HCT116 (cell line): ENCODE data around the gene CDH26. TPM values are rescaled to one million over a fixed set of nuclear protein-coding genes. Genes with fewer than 3 reads are reported as not detected.

Source experiments
- ATAC-seq: fragments of 200-7000 bp; cut with Tn5 transposase; 2 replicates; pipeline ENCODE4 v1.9.1; 2020; ENCODE audit warnings: mild to moderate bottlenecking, moderate library complexity
- BruUV-seq: library from RNA; stranded (reverse); fragments of 400-500 nt; replicated peaks from 2 replicates; lab custom pipeline; 2021; lab: Mats Ljungman, UMichigan
- CTCF ChIA-PET: fragments of 300-600 bp; sonication (Branson Sonifier 250); formaldehyde crosslinking; loops from one replicate; lab custom pipeline; 2021; ENCODE audit warnings: antibody characterized with exemption; lab: Charles Lee
- POLR2A ChIA-PET: fragments of 300-600, 350-600 bp; sonication (Branson Sonifier 250); formaldehyde crosslinking; loops from one replicate; lab custom pipeline; 2021; ENCODE audit warnings: antibody characterized with exemption; lab: Charles Lee
- RAD21 ChIA-PET, 2 experiments: fragments of 300-600 bp; sonication (Branson Sonifier 250); formaldehyde crosslinking; loops; one replicate each; lab custom pipeline; 2023; ENCODE audit warnings: low total read pairs in 2 of 2; ENCODE audit not compliant: uncharacterized antibody in 2 of 2, unreplicated experiment in 2 of 2, low non-redundant PET in 1 of 2; lab: Charles Lee
- DNase-seq: peaks from one replicate; pipeline ENCODE4 v3.0.0-alpha.2; 2010; ENCODE audit warnings: low read depth, low spot score
- H2AFZ ChIP-seq: fragments of 200-600 bp; shearing (Covaris generic), sonication (generic); 2 replicates; pipeline ENCODE4 v1.6.1; 2017; ENCODE audit warnings: low read depth, mixed run types, mixed read lengths, antibody characterized with exemption, low read length; ENCODE audit not compliant: poor library complexity, severe bottlenecking
- H3K27ac ChIP-seq: 2 replicates; pipeline ENCODE4 v1.5.1; 2012; ENCODE audit warnings: low read depth, low read length
- H3K27me3 ChIP-seq: fragments of 200-600 bp; sonication (generic); 2 replicates; pipeline ENCODE4 v1.6.1; 2016; ENCODE audit warnings: mixed run types, low read length, mixed read lengths; ENCODE audit not compliant: insufficient read depth
- H3K36me3 ChIP-seq, 2 experiments: fragments of 200-500 bp in 1 of 2; fragments of 200-600 bp in 1 of 2; sonication (Bioruptor generic) in 1 of 2; sonication (generic) in 1 of 2; 2 replicates each; pipeline versions ENCODE4 v1.5.1 to v1.6.1; 2014 to 2016; ENCODE audit warnings: low read length in 2 of 2, inconsistent platforms in 1 of 2, mixed read lengths in 1 of 2, mixed run types in 1 of 2; ENCODE audit not compliant: insufficient read depth in 2 of 2, control insufficient read depth in 1 of 2
- H3K4me1 ChIP-seq, 2 experiments: fragments of 200-600 bp in 1 of 2; sonication (generic) in 1 of 2; 2 replicates each; pipeline versions ENCODE4 v1.5.1 to v1.6.1; 2012 to 2017; ENCODE audit warnings: low read length in 2 of 2, inconsistent platforms in 1 of 2, mild to moderate bottlenecking in 1 of 2, mixed read lengths in 1 of 2, mixed run types in 1 of 2, moderate library complexity in 1 of 2; ENCODE audit not compliant: insufficient read depth in 2 of 2, control insufficient read depth in 1 of 2
- H3K4me2 ChIP-seq: fragments of 200-600 bp; sonication (generic); 2 replicates; pipeline ENCODE4 v1.6.1; 2017; ENCODE audit warnings: mixed run types, low read length, mixed read lengths
- H3K4me3 ChIP-seq, 2 experiments: fragments of 200-600 bp in 1 of 2; sonication (generic) in 1 of 2; replicated peaks in 1 of 2; 2 replicates each; pipeline ENCODE4 v1.5.1; 2011 to 2016; ENCODE audit warnings: low read length in 2 of 2, control low read depth in 1 of 2, low read depth in 1 of 2, mild to moderate bottlenecking in 1 of 2, mixed read lengths in 1 of 2, mixed run types in 1 of 2
- H3K79me2 ChIP-seq: fragments of 200-600 bp; sonication (generic); 2 replicates; pipeline ENCODE4 v1.6.1; 2017; ENCODE audit warnings: mild to moderate bottlenecking, mixed run types, low read length, moderate library complexity, mixed read lengths; ENCODE audit not compliant: insufficient read depth
- H3K9ac ChIP-seq: fragments of 200-600 bp; sonication (generic); 2 replicates; pipeline ENCODE4 v1.6.1; 2016; ENCODE audit warnings: low read length, mixed read lengths
- H3K9me2 ChIP-seq: fragments of 200-600 bp; sonication (generic), shearing (Covaris generic); 2 replicates; pipeline ENCODE4 v1.6.1; 2017; ENCODE audit warnings: mixed run types, mild to moderate bottlenecking, moderate library complexity; ENCODE audit not compliant: insufficient read depth
- H3K9me3 ChIP-seq, 2 experiments: fragments of 200-500 bp in 1 of 2; fragments of 200-600 bp in 1 of 2; sonication (Bioruptor generic) in 1 of 2; sonication (generic) in 1 of 2; 2 replicates each; pipeline ENCODE4 v1.6.1; 2014 to 2017; ENCODE audit warnings: low read length in 2 of 2, mixed read lengths in 2 of 2, inconsistent platforms in 1 of 2, low read depth in 1 of 2, mild to moderate bottlenecking in 1 of 2, mixed run types in 1 of 2, moderate library complexity in 1 of 2; ENCODE audit not compliant: control insufficient read depth in 1 of 2, insufficient read depth in 1 of 2
- H4K20me1 ChIP-seq: fragments of 200-600 bp; sonication (generic), shearing (Covaris generic); 2 replicates; pipeline ENCODE4 v1.6.1; 2017; ENCODE audit warnings: mixed run types, mild to moderate bottlenecking, moderate library complexity; ENCODE audit not compliant: insufficient read depth
- CEBPB ChIP-seq: IDR thresholded peaks from 2 replicates; pipeline ENCODE4 v1.6.1; 2012; ENCODE audit warnings: low read depth
- ELF1 ChIP-seq: IDR thresholded peaks from 2 replicates; pipeline ENCODE4 v1.6.1; 2012; ENCODE audit warnings: low read depth, borderline replicate concordance
- FOSL1 ChIP-seq: IDR thresholded peaks from 2 replicates; pipeline ENCODE4 v1.6.1; 2012; ENCODE audit warnings: low read depth
- JUND ChIP-seq: IDR thresholded peaks from 2 replicates; pipeline ENCODE4 v1.6.1; 2012
- POLR2A ChIP-seq: IDR thresholded peaks from 2 replicates; pipeline ENCODE4 v1.7.0; 2011; ENCODE audit warnings: borderline replicate concordance; ENCODE audit not compliant: insufficient read depth, insufficient read length; ENCODE audit errors: extremely low read depth
- RAD21 ChIP-seq: IDR thresholded peaks from 2 replicates; pipeline ENCODE4 v1.6.1; 2012; ENCODE audit warnings: low read depth, mild to moderate bottlenecking
- SIN3A ChIP-seq: IDR thresholded peaks from 2 replicates; pipeline ENCODE4 v1.6.1; 2012; ENCODE audit warnings: low read depth
- SP1 ChIP-seq: IDR thresholded peaks from 2 replicates; pipeline ENCODE4 v1.6.1; 2012; ENCODE audit warnings: low read depth
- YY1 ChIP-seq: IDR thresholded peaks from 2 replicates; pipeline ENCODE4 v1.6.1; 2011; ENCODE audit warnings: low read length, low read depth, moderate library complexity, mild to moderate bottlenecking; ENCODE audit not compliant: insufficient replicate concordance; ENCODE audit errors: extremely low read depth
- ZFX ChIP-seq: fragments of 450-650 bp; IDR thresholded peaks from 2 replicates; pipeline ENCODE4 v1.6.1; 2017
- intact Hi-C: fragments of 100-400 bp; cut with micrococcal nuclease; formaldehyde crosslinking; loops from 2 replicates; pipeline ENCODE4 v1.10.0; 2022
- total RNA-seq: library from RNA; stranded (reverse); gene quantifications from one replicate; pipeline ENCODE4 v1.2.1, GENCODE V29; 2021; ENCODE audit not compliant: unreplicated experiment
- TF ChIP-seq, protein P1 (sequence below): IDR thresholded peaks from 2 replicates; pipeline ENCODE4 v1.6.1; 2012

Gene CDH26
- total RNA-seq, 1 experiment from 2014 or later, result 0.34 TPM

DNA sequence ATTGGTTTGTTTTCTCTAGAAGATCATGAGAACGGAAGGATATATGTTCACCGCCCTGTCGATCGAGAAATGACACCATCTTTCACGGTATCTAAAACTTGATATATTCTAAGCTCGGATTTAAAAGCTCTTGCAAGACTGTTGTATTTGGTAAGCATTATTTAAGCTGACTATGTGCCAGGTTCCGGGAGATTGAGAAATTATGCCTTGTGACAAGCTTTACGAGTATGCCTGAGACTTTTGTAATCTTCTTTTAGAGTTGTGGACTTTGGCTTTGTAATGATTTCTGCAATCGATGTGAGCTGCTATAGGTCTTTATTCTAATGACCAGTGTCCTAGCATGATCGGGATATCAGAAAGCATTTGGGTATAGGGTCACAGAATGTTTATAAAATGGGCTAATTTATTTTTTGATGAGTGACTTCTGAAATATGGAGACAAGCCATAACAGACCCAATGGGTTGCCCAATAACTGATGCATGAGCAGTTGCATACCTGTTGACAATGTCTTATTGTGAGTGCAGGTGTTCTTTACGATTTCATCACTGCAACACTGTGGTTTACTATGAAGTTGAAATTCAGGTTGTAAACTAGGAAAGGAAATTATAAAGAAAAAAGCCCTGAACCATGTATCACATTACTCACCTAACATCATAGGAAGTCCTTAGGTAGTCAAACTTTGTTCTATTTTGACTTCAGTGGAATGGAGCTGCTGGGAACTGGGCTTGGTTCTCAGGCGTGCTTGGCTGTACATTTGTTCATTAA lies 14.0 kb downstream of the CDH26 start (continued):
- TF ChIP-seq, protein P1, sequence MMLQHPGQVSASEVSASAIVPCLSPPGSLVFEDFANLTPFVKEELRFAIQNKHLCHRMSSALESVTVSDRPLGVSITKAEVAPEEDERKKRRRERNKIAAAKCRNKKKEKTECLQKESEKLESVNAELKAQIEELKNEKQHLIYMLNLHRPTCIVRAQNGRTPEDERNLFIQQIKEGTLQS, result no peak
- TF ChIP-seq CEBPB (no peak), ELF1 (no peak)

DNA sequence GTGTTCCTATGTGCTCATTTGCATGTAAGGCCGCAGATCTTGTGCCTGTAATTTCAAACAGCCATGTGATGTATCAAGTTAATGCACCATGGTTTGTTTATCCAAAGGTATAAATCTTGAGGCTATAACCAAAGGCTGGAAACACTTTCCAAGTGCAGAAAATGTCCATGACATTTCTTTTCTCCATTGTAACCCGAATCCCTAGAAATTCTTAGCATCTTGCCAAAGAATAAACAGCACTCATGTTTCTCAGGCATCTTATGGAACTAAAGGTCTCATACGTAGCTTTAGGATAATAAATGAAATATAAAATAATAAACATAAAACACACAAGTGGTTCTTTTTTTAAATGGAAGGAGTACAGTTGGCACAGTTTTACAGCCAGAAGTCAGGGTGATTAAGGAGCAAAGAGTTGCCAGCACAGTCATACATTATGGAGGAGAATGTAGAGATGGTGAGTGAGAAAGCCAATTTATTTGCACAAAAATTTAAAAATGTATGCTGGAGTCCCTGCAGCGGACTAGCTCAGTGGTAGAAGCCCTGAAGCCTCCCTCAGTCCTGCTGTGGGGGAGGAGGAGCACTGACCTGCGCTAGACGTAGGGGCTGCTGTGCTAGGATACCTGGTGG lies 18.0 kb downstream of the CDH26 start:
- Histone ChIP-seq H3K4me3 (no peak overlapping the region), H3K79me2 (no peaks in the 10 kb centered on the region), H3K27me3 (no peaks in the 10 kb centered on the region), H3K4me1 (no peaks in the 10 kb centered on the region), H3K9me2 (no peaks in the 10 kb centered on the region), H3K36me3 (no peaks in the 10 kb centered on the region), H4K20me1 (no peaks in the 10 kb centered on the region), H3K9me3 (no peaks in the 10 kb centered on the region), H3K27ac (no peak overlapping the region), H2AFZ (no peak overlapping the region), H3K9ac (no peak overlapping the region), H3K4me2 (no peak overlapping the region)
- POLR2A ChIA-PET, result no interaction called here
- intact Hi-C loops, result no loop called here
- CTCF ChIA-PET, result no interaction called here
- TF ChIP-seq FOSL1 (no peak), RAD21 (no peak), SP1 (no peak), JUND (no peak), YY1 (no peak), ZFX (no peak), SIN3A (no peak), POLR2A (no peak)
- TF ChIP-seq, protein P1, result no peak
- BruUV-seq, result no TSS peak
- RAD21 ChIA-PET, result no interaction called here
- DNase-seq (no peak), ATAC-seq (no peak)
